ENCODE results near the gene AKAP13. TPM values are rescaled to one million over a fixed set of nuclear protein-coding genes. Genes with fewer than 3 reads are reported as not detected.

AKAP13 gene
- total RNA-seq, 3 donors from 2014 or later, result 198 to 331 (median 259) TPM

DNA sequence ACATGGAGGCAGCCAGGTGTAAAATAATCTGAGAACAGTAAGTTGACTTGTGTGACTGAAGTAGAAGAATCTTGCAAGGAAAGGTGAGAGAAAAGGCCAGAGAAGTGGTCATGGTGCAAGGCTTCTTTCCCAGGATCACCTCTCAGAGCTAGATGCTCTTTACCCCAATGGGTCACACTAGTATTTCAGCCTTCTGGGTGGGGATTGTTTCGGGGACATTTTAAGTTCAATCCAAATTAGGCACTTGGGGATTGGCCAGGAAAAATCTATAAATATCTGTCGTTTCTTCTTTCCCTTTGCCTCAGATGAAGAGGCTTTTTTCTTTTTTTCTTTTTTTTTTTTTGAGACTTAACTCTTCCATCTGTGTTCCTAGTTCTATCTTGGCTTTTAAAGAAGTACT lies 226.3 kb downstream of the AKAP13 start:
- TF ChIP-seq CTCF (IDR thresholded peaks at IDR 0.05), result no peak
- DNase-seq (ENCODE audit: low spot score in 2 of 2), result no peak
- H3K4me3 ChIP-seq, result no peak overlapping the region
- no peaks in the 10 kb centered on the region for H3K27me3 ChIP-seq
- H3K27ac ChIP-seq, result peak overlapping the region; percentile 53 to 76
- H3K4me1 ChIP-seq, result peaks cover 0 to 15% of the 10 kb centered on the region in 2 donors
- no peaks in the 10 kb centered on the region for H3K9me3 ChIP-seq
- intact Hi-C loops (cut with DNase I; ENCODE audit: low total_unique reads), result no loop called here
- H3K36me3 ChIP-seq, result no peaks in the 10 kb centered on the region

GRCh38 chr15:85607141-85607806 lies 226.9 kb downstream of the AKAP13 start:
- H3K4me1 ChIP-seq, result peaks cover 0 to 15% of the 10 kb centered on the region in 2 donors
- intact Hi-C loops (cut with DNase I; ENCODE audit: low total_unique reads), result no loop called here
- TF ChIP-seq POLR2A (IDR thresholded peaks at IDR 0.05) (no peak), POLR2AphosphoS5 (IDR thresholded peaks at IDR 0.05) (no peak), CTCF (IDR thresholded peaks at IDR 0.05) (no peak)
- H3K9me3 ChIP-seq, result no peaks in the 10 kb centered on the region
- peak overlapping the region; percentile 53 to 76 for H3K27ac ChIP-seq
- no peaks in the 10 kb centered on the region for H3K36me3 ChIP-seq
- DNase-seq (ENCODE audit: low spot score in 2 of 2), result no peak
- H3K27me3 ChIP-seq, result no peaks in the 10 kb centered on the region
- no peak overlapping the region for H3K4me3 ChIP-seq

- Histone ChIP-seq H3K4me3 (no peak overlapping the region), H3K4me1 (peaks cover 0 to 15% of the 10 kb centered on the region in 2 donors), H3K36me3 (no peaks in the 10 kb centered on the region), H3K9me3 (no peaks in the 10 kb centered on the region), H3K27me3 (no peaks in the 10 kb centered on the region), H3K27ac (peak overlapping the region; percentile 76 to 79)
- DNase-seq (ENCODE audit: low spot score in 2 of 2), result peak in 1 of 2 donors; percentile 40
- intact Hi-C loops (cut with DNase I; ENCODE audit: low total_unique reads), result no loop called here
- TF ChIP-seq CTCF (IDR thresholded peaks at IDR 0.05) (no peak), POLR2AphosphoS5 (IDR thresholded peaks at IDR 0.05) (peak in 1 of 3 donors; percentile 26), POLR2A (IDR thresholded peaks at IDR 0.05) (no peak)
These were observed 227.4 kb downstream of the AKAP13 start for GRCh38 chr15:85607842-85608241.

- DNase-seq (ENCODE audit: low spot score in 2 of 2), result no peak
- Histone ChIP-seq H3K36me3 (no peaks in the 10 kb centered on the region), H3K4me1 (peaks cover 0 to 15% of the 10 kb centered on the region in 2 donors), H3K27me3 (no peaks in the 10 kb centered on the region), H3K4me3 (no peak overlapping the region), H3K27ac (peak overlapping the region in 1 of 2 donors; percentile 22), H3K9me3 (no peaks in the 10 kb centered on the region)
- TF ChIP-seq POLR2AphosphoS5 (IDR thresholded peaks at IDR 0.05) (no peak), POLR2A (IDR thresholded peaks at IDR 0.05) (no peak), CTCF (IDR thresholded peaks at IDR 0.05) (no peak)
- intact Hi-C loops (cut with DNase I; ENCODE audit: low total_unique reads), result no loop called here
These were observed 229.1 kb downstream of the AKAP13 start for GRCh38 chr15:85609492-85609891.

- no peak for DNase-seq (ENCODE audit: low spot score in 2 of 2)
- intact Hi-C loops (cut with DNase I; ENCODE audit: low total_unique reads), result no loop called here
- no peaks in the 10 kb centered on the region for H3K27me3 ChIP-seq
- H3K36me3 ChIP-seq, result no peaks in the 10 kb centered on the region
- no peak overlapping the region for H3K27ac ChIP-seq
- no peaks in the 10 kb centered on the region for H3K9me3 ChIP-seq
- TF ChIP-seq POLR2AphosphoS5 (IDR thresholded peaks at IDR 0.05), result no peak
- no peak for TF ChIP-seq POLR2A (IDR thresholded peaks at IDR 0.05)
- TF ChIP-seq CTCF (IDR thresholded peaks at IDR 0.05), result no peak
- H3K4me1 ChIP-seq, result peaks cover 0 to 19% of the 10 kb centered on the region in 2 donors
- H3K4me3 ChIP-seq, result no peak overlapping the region
These were observed 231.0 kb downstream of the AKAP13 start for GRCh38 chr15:85611361-85611760.

Data from breast epithelium (tissue), 4 donors.